ENCODE measurements around the gene SORCS2.

SORCS2 gene

DNA sequence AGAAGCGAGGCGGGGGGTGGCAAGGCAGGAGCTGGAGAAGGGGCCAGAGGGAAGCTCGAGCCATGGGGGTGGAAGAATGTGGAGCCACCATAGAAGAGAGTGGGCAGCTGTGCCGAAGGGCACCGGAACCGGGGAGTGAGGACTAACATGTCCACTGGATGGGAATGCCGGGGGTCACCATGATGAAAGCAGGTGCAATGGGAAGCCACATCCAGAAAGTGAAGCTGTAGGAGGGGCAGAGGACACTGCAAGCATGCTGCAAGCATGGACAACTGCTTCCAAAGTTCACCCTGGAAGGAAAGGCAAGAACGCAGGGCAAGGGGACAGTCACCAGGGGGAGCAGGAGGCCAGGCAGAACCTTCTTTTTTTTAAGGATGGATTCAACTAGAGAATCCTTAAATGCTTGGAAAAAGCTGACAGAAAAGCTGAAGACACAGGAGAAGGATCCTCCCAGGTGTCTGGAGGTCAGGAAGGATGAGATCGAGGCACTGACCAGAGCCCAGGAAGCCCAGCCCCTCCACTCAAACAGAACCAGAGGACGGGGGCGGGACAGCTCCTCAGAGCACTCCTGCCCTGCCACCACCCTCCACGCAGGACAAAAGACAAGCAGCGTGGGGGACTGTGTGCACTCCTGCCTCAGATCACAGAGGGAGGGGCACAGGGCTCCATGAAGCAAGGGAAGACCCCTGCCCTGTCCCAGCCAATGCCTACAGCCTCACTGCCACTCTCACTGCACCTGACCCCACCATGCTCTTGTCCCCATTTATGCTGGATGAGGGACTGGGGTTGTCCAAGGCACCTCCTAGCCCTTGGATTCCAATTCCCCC lies 578.1 kb downstream of the SORCS2 start:
- Histone ChIP-seq H3K4me3 (ENCODE audit: low read length) (no peak overlapping the region), H2AFZ (ENCODE audit: low read depth, low read length) (no peak overlapping the region), H3K9me3 (ENCODE audit: low read length) (no peaks in the 10 kb centered on the region), H3K4me1 (ENCODE audit: insufficient read depth, low read length) (peaks cover 19% of the 10 kb centered on the region), H3K27me3 (ENCODE audit: insufficient read depth, low read length) (no peaks in the 10 kb centered on the region), H3K36me3 (ENCODE audit: insufficient read depth, low read length) (peaks cover 20% of the 10 kb centered on the region)

- no peak overlapping the region for H2AFZ ChIP-seq (ENCODE audit: low read depth, low read length)
- H3K27me3 ChIP-seq (ENCODE audit: insufficient read depth, low read length): no peaks in the 10 kb centered on the region
- H3K36me3 ChIP-seq (ENCODE audit: insufficient read depth, low read length): peaks cover 20% of the 10 kb centered on the region
- H3K4me3 ChIP-seq (ENCODE audit: low read length): no peak overlapping the region
- H3K4me1 ChIP-seq (ENCODE audit: insufficient read depth, low read length): peaks cover 19% of the 10 kb centered on the region
- no peaks in the 10 kb centered on the region for H3K9me3 ChIP-seq (ENCODE audit: low read length)
Observed at GRCh38 chr4:7771056-7771455, 578.7 kb downstream of the SORCS2 start.

DNA sequence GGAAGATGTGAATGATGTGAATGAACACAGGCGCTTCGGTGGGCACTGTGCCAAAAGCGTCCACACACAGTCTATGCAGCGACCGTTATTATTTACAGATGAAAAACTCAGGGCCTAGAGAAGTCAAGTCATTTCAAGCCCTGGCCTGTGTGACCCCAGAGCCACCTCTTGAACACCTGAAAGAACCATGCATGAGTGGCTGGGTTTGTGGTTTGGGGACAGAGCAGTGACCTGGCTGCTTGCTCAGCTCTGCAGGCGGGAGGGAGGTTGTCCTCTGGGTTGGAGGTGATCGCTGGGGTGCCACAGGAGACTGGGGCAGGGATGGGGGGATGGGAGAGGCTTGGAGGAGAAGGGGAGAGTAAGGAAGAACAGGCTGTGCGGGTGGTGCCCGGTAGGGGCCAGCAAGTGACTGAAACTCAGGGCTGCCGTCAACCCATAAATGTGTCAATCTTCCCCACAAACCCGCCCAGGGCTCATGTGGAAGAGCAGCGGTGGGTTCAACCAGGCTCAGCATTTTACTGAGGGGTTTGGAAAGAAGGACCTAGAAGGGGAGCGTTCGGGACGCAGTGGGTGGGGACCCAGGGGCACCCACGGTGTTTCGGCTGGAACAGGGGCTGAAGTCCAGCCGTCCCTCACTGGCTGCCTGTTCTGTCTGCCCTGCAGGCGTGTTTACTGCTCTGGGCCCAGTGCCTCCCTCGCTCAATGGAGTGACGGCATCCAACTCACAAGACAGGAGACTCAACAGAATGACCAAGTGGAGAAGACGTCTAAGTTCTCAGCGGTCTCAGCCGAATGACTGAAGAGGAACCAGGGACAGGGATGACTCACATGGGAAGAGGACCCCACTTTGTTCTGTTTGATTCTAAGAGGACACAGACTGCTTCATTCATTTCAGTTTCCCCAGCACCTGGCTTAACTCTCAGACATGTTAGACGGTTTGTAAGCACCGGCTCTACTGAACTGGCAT lies 579.5 kb downstream of the SORCS2 start:
- H3K4me1 ChIP-seq (ENCODE audit: insufficient read depth, low read length): peaks cover 19% of the 10 kb centered on the region
- no peaks in the 10 kb centered on the region for H3K9me3 ChIP-seq (ENCODE audit: low read length)
- no peak overlapping the region for H3K4me3 ChIP-seq (ENCODE audit: low read length)
- no peak overlapping the region for H2AFZ ChIP-seq (ENCODE audit: low read depth, low read length)
- H3K36me3 ChIP-seq (ENCODE audit: insufficient read depth, low read length): peaks cover 20% of the 10 kb centered on the region
- no peaks in the 10 kb centered on the region for H3K27me3 ChIP-seq (ENCODE audit: insufficient read depth, low read length)

DNA sequence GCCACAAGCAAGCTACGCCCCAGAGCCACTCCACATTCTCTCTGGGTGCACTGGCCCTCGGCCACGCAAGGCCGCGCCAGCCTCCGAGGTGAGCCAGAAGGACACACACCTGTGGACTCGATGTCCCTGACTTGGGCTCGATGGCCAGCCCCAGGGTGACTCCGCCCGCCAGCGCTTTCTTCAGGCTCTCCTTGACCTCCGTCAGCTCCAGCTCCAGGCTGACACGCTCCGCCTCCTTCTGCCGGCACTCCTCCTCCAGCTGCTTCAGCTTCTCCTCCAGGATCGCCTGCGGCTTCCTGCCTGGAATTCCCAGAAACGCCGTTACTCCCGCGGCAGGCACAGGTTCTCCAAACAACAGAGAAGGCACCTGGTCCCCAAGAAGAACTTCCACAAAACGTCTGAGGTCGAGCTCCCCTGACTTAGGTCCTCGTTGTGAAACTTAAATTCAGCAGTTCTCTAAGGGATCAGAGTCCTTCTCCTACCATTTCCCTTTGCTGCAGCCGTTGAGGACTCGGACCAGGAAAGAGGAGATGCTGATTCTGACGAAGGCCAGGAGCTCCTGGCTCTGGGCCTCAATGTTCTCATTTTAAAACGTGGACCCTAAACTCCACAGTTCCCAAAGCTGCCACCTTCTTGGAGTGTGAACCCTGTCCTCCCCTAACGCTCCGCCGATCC lies 580.5 kb downstream of the SORCS2 start:
- H3K36me3 ChIP-seq (ENCODE audit: insufficient read depth, low read length): peaks cover 22% of the 10 kb centered on the region
- H3K4me3 ChIP-seq (ENCODE audit: low read length): no peak overlapping the region
- no peak overlapping the region for H2AFZ ChIP-seq (ENCODE audit: low read depth, low read length)
- no peaks in the 10 kb centered on the region for H3K27me3 ChIP-seq (ENCODE audit: insufficient read depth, low read length)
- H3K4me1 ChIP-seq (ENCODE audit: insufficient read depth, low read length): peaks cover 19% of the 10 kb centered on the region
- H3K9me3 ChIP-seq (ENCODE audit: low read length): no peaks in the 10 kb centered on the region

DNA sequence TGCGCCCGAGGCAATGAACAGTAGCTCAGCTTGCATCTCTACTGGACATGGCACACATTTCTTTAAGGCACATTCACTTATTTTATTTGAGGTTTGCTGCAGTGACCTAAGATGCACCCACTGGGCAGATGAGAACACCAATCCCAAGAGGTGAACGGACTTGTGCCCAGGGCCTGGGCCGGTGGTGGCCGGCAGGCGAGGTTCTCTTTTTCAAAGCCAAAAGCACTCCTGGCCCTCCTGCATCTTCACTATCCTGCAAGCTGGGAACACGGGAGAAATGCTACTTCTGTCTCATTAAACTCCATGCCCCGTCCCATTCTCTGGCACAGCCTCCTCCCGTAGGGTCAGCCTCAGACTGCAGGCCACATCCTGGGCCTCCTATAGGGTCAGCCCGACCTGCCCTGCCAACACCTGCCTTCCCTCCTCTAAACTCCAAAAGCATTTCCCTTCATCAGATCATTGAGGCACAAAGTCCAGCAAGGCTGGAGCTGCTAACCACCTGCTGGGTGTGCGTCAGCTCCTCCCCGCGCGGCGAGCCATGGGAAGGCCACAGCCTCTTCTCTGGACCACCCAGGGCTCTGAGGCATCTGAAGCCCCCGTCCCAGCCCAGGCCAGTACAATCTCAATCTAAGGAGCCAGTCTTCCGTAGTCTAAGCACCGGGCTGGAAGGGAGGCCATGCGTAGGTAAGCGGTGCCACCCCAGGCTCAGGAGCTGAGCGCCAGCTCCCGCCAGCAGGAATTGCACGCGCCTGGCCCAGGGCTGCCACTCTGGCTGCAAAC lies 581.3 kb downstream of the SORCS2 start:
- H3K27me3 ChIP-seq (ENCODE audit: insufficient read depth, low read length): no peaks in the 10 kb centered on the region
- peaks cover 19% of the 10 kb centered on the region for H3K4me1 ChIP-seq (ENCODE audit: insufficient read depth, low read length)
- no peak overlapping the region for H2AFZ ChIP-seq (ENCODE audit: low read depth, low read length)
- no peak overlapping the region for H3K4me3 ChIP-seq (ENCODE audit: low read length)
- no peaks in the 10 kb centered on the region for H3K9me3 ChIP-seq (ENCODE audit: low read length)
- peaks cover 25% of the 10 kb centered on the region for H3K36me3 ChIP-seq (ENCODE audit: insufficient read depth, low read length)

GRCh38 chr4:7774301-7775294 lies 582.3 kb downstream of the SORCS2 start:
- peaks cover 21% of the 10 kb centered on the region for H3K4me1 ChIP-seq (ENCODE audit: insufficient read depth, low read length)

DNA sequence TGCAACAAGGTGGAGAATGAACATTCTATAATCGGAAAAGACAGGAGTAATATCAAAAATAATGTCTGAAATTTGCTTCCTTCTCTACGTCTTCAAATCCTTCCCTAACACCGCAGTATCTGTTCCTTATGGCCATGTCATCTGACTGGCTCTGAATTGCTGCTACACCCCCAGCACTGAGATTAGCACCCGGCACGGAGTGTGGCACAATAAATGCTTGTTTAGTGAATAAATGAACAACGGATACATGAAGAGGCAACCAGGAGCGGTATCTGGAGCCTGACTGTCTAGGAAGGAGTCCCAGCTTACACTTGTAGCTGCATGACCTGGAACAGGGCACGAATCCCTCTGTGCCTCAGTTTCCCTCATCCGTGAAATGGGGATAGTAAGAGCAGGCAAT lies 583.1 kb downstream of the SORCS2 start:
- H3K9me3 ChIP-seq (ENCODE audit: low read length): no peaks in the 10 kb centered on the region
- no peaks in the 10 kb centered on the region for H3K27me3 ChIP-seq (ENCODE audit: insufficient read depth, low read length)
- peaks cover 17% of the 10 kb centered on the region for H3K4me1 ChIP-seq (ENCODE audit: insufficient read depth, low read length)
- no peak overlapping the region for H3K4me3 ChIP-seq (ENCODE audit: low read length)
- peaks cover 25% of the 10 kb centered on the region for H3K36me3 ChIP-seq (ENCODE audit: insufficient read depth, low read length)
- no peak overlapping the region for H2AFZ ChIP-seq (ENCODE audit: low read depth, low read length)

More at GRCh38 chr4:7774301-7775294, 582.3 kb downstream of the SORCS2 start:
- no peak overlapping the region for H2AFZ ChIP-seq (ENCODE audit: low read depth, low read length)
- no peak overlapping the region for H3K4me3 ChIP-seq (ENCODE audit: low read length)
- no peaks in the 10 kb centered on the region for H3K9me3 ChIP-seq (ENCODE audit: low read length)
- H3K27me3 ChIP-seq (ENCODE audit: insufficient read depth, low read length): no peaks in the 10 kb centered on the region
- H3K36me3 ChIP-seq (ENCODE audit: insufficient read depth, low read length): peaks cover 25% of the 10 kb centered on the region

GRCh38 chr4:7777017-7777710 lies 584.8 kb downstream of the SORCS2 start:
- Histone ChIP-seq H3K27me3 (ENCODE audit: insufficient read depth, low read length) (no peaks in the 10 kb centered on the region), H3K4me3 (ENCODE audit: low read length) (no peak overlapping the region), H3K36me3 (ENCODE audit: insufficient read depth, low read length) (peaks cover 25% of the 10 kb centered on the region), H3K9me3 (ENCODE audit: low read length) (no peaks in the 10 kb centered on the region), H2AFZ (ENCODE audit: low read depth, low read length) (no peak overlapping the region), H3K4me1 (ENCODE audit: insufficient read depth, low read length) (peaks cover 13% of the 10 kb centered on the region)

GRCh38 chr4:7777871-7778509 lies 585.7 kb downstream of the SORCS2 start:
- peaks cover 20% of the 10 kb centered on the region for H3K36me3 ChIP-seq (ENCODE audit: insufficient read depth, low read length)
- no peak overlapping the region for H3K4me3 ChIP-seq (ENCODE audit: low read length)
- H3K27me3 ChIP-seq (ENCODE audit: insufficient read depth, low read length): no peaks in the 10 kb centered on the region
- H3K9me3 ChIP-seq (ENCODE audit: low read length): no peaks in the 10 kb centered on the region
- peaks cover 13% of the 10 kb centered on the region for H3K4me1 ChIP-seq (ENCODE audit: insufficient read depth, low read length)
- no peak overlapping the region for H2AFZ ChIP-seq (ENCODE audit: low read depth, low read length)

- Histone ChIP-seq H3K4me1 (ENCODE audit: insufficient read depth, low read length) (peaks cover 13% of the 10 kb centered on the region), H3K36me3 (ENCODE audit: insufficient read depth, low read length) (peaks cover 19% of the 10 kb centered on the region), H3K27me3 (ENCODE audit: insufficient read depth, low read length) (no peaks in the 10 kb centered on the region), H3K9me3 (ENCODE audit: low read length) (no peaks in the 10 kb centered on the region), H3K4me3 (ENCODE audit: low read length) (no peak overlapping the region), H2AFZ (ENCODE audit: low read depth, low read length) (no peak overlapping the region)
Observed at GRCh38 chr4:7778510-7779431, 586.4 kb downstream of the SORCS2 start.
